Chondrocyte (in vitro differentiated cells): ENCODE data around the gene SNAPC4. TPM values are rescaled to one million over a fixed set of nuclear protein-coding genes. Genes with fewer than 3 reads are reported as not detected.

ENCODE experiments used
- DNase-seq: peaks from one replicate; pipeline ENCODE4 v3.0.0; 2021; ENCODE audit warnings: mixed read lengths, low spot score
- H3K27ac Mint-ChIP-seq: one replicate; pipeline ENCODE4 v1.8.0; 2021; ENCODE audit warnings: mild to moderate bottlenecking, moderate library complexity, mixed read lengths; ENCODE audit not compliant: unreplicated experiment
- H3K27me3 Mint-ChIP-seq: 2 replicates; pipeline ENCODE4 v1.8.0; 2021; ENCODE audit warnings: low read depth, mixed read lengths
- H3K36me3 Mint-ChIP-seq: 2 replicates; pipeline ENCODE4 v1.8.0; 2021; ENCODE audit warnings: low read depth, mixed read lengths
- H3K4me1 Mint-ChIP-seq: 2 replicates; pipeline ENCODE4 v1.8.0; 2021; ENCODE audit warnings: low read depth, mild to moderate bottlenecking, mixed read lengths
- H3K4me3 Mint-ChIP-seq: one replicate; pipeline ENCODE4 v1.8.0; 2021; ENCODE audit warnings: mild to moderate bottlenecking, moderate library complexity, mixed read lengths; ENCODE audit not compliant: unreplicated experiment
- H3K9me3 Mint-ChIP-seq: 2 replicates; pipeline ENCODE4 v1.8.0; 2021; ENCODE audit warnings: low read depth, mixed read lengths
- CTCF ChIP-seq: fragments of 200-600 bp; sonication (generic); IDR thresholded peaks from 2 replicates; pipeline ENCODE4 v1.5.0; 2021; ENCODE audit warnings: antibody characterized with exemption, mild to moderate bottlenecking, moderate library complexity
- total RNA-seq: library from RNA; stranded (reverse); gene quantifications from 3 replicates; pipeline ENCODE4 v1.2.1, GENCODE V29; 2021

SNAPC4 gene
- total RNA-seq, 1 donor from 2014 or later, result 7.9 TPM

GRCh38 chr9:136365775-136366222 is 34.2 kb downstream of the SNAPC4 start:
- H3K4me1 Mint-ChIP-seq, result peaks cover 8% of the 10 kb centered on the region
- no peaks in the 10 kb centered on the region for H3K9me3 Mint-ChIP-seq
- no peak overlapping the region for H3K4me3 Mint-ChIP-seq
- no peak for DNase-seq
- H3K27me3 Mint-ChIP-seq, result no peaks in the 10 kb centered on the region
- H3K27ac Mint-ChIP-seq, result peak overlapping the region; percentile 17
- no peak for TF ChIP-seq CTCF
- no peaks in the 10 kb centered on the region for H3K36me3 Mint-ChIP-seq

GRCh38 chr9:136364942-136365774 is 34.8 kb downstream of the SNAPC4 start:
- peaks cover 8% of the 10 kb centered on the region for H3K4me1 Mint-ChIP-seq
- no peak for DNase-seq
- H3K27me3 Mint-ChIP-seq, result no peaks in the 10 kb centered on the region
- H3K36me3 Mint-ChIP-seq, result no peaks in the 10 kb centered on the region
- no peaks in the 10 kb centered on the region for H3K9me3 Mint-ChIP-seq
- no peak overlapping the region for H3K27ac Mint-ChIP-seq
- H3K4me3 Mint-ChIP-seq, result no peak overlapping the region
- TF ChIP-seq CTCF, result no peak

GRCh38 chr9:136363949-136364748 is 35.8 kb downstream of the SNAPC4 start:
- Mint-ChIP-seq H3K4me1 (peaks cover 8% of the 10 kb centered on the region), H3K9me3 (no peaks in the 10 kb centered on the region), H3K27me3 (no peaks in the 10 kb centered on the region), H3K27ac (no peak overlapping the region), H3K36me3 (no peaks in the 10 kb centered on the region), H3K4me3 (peak overlapping the region; percentile 35)
- TF ChIP-seq CTCF, result peak; percentile 69
- no peak for DNase-seq

GRCh38 chr9:136363106-136363948 is 36.6 kb downstream of the SNAPC4 start, which contains the start of gene DNLZ:
DNLZ (minus strand) TSS chr9:136363744; CDS start chr9:136363714, 30 bp downstream.
- Mint-ChIP-seq H3K36me3 (no peaks in the 10 kb centered on the region), H3K4me3 (peak within 1 kb of the TSS; percentile 81), H3K27ac (peak within 1 kb of the TSS; percentile 87), H3K4me1 (peaks cover 8% of the 10 kb centered on the region), H3K27me3 (no peaks in the 10 kb centered on the region), H3K9me3 (no peaks in the 10 kb centered on the region)
- TF ChIP-seq CTCF, result peak; percentile 98
- peak; percentile 98 for DNase-seq
